Glutamatergic neuron (in vitro differentiated cells): ENCODE results near the gene SORT1. TPM values are rescaled to one million over a fixed set of nuclear protein-coding genes. Genes with fewer than 3 reads are reported as not detected.

Source experiments
- DNase-seq: peaks from one replicate; pipeline ENCODE4 v3.0.0; 2022
- H3K27ac Mint-ChIP-seq: one replicate; pipeline ENCODE4 v1.8.0; 2020; ENCODE audit warnings: mild to moderate bottlenecking, mixed read lengths, inconsistent platforms; ENCODE audit not compliant: unreplicated experiment
- H3K27me3 Mint-ChIP-seq: one replicate; pipeline ENCODE4 v1.8.0; 2020; ENCODE audit warnings: mild to moderate bottlenecking, moderate library complexity, mixed read lengths, inconsistent platforms; ENCODE audit not compliant: unreplicated experiment
- H3K36me3 Mint-ChIP-seq: one replicate; pipeline ENCODE4 v1.8.0; 2020; ENCODE audit warnings: mild to moderate bottlenecking, mixed read lengths, inconsistent platforms; ENCODE audit not compliant: unreplicated experiment
- H3K4me1 Mint-ChIP-seq: one replicate; pipeline ENCODE4 v1.8.0; 2020; ENCODE audit warnings: mild to moderate bottlenecking, low read depth, mixed read lengths, inconsistent platforms; ENCODE audit not compliant: unreplicated experiment
- H3K4me3 Mint-ChIP-seq: one replicate; pipeline ENCODE4 v1.8.0; 2020; ENCODE audit warnings: mild to moderate bottlenecking, mixed read lengths, inconsistent platforms; ENCODE audit not compliant: unreplicated experiment
- H3K9me3 Mint-ChIP-seq: one replicate; pipeline ENCODE4 v1.8.0; 2020; ENCODE audit warnings: mild to moderate bottlenecking, moderate library complexity, mixed read lengths, inconsistent platforms; ENCODE audit not compliant: unreplicated experiment
- CTCF ChIP-seq: fragments of 200-600 bp; sonication (generic); IDR thresholded peaks from one replicate; pipeline ENCODE4 v1.5.0; 2021; ENCODE audit not compliant: partially characterized antibody, unreplicated experiment
- total RNA-seq: library from RNA; stranded (reverse); fragmentation: NEBNext Ultra II Directional; extraction: Animal tissue kit (Norgen Biotek cat#: 25700); gene quantifications from one replicate; pipeline ENCODE4 v1.2.1, GENCODE V29; 2021; ENCODE audit not compliant: unreplicated experiment

Gene SORT1
- total RNA-seq, 1 donor from 2014 or later: 53.2 TPM

- Mint-ChIP-seq H3K4me1 (peaks cover 21% of the 10 kb centered on the region), H3K36me3 (no peaks in the 10 kb centered on the region), H3K27ac (peak overlapping the region; percentile 72), H3K4me3 (peak overlapping the region; percentile 58), H3K9me3 (peaks cover 3% of the 10 kb centered on the region), H3K27me3 (peaks cover 7% of the 10 kb centered on the region)
- TF ChIP-seq CTCF: no peak
- no peak for DNase-seq
These were observed 121.9 kb downstream of the SORT1 start for GRCh38 chr1:109275706-109276345.

GRCh38 chr1:109274533-109275476, 122.9 kb downstream of the SORT1 start:
- DNase-seq: no peak
- Mint-ChIP-seq H3K27ac (peak overlapping the region; percentile 75), H3K36me3 (no peaks in the 10 kb centered on the region), H3K9me3 (peaks cover 4% of the 10 kb centered on the region), H3K27me3 (peaks cover 8% of the 10 kb centered on the region), H3K4me1 (peaks cover 21% of the 10 kb centered on the region), H3K4me3 (peak overlapping the region; percentile 20)
- TF ChIP-seq CTCF: no peak

GRCh38 chr1:109273570-109274288, 124.0 kb downstream of the SORT1 start:
- Mint-ChIP-seq H3K4me3 (no peak overlapping the region), H3K27ac (peak overlapping the region; percentile 20)

GRCh38 chr1:109272831-109273547, 124.7 kb downstream of the SORT1 start:
- Mint-ChIP-seq H3K4me3 (no peak overlapping the region), H3K27ac (no peak overlapping the region), H3K4me1 (peaks cover 21% of the 10 kb centered on the region), H3K9me3 (peaks cover 4% of the 10 kb centered on the region), H3K36me3 (no peaks in the 10 kb centered on the region), H3K27me3 (peaks cover 8% of the 10 kb centered on the region)
- TF ChIP-seq CTCF: no peak
- DNase-seq: no peak

More at GRCh38 chr1:109273570-109274288, 124.0 kb downstream of the SORT1 start:
- no peak for DNase-seq
- H3K4me1 Mint-ChIP-seq: peaks cover 21% of the 10 kb centered on the region
- TF ChIP-seq CTCF: no peak
- peaks cover 4% of the 10 kb centered on the region for H3K9me3 Mint-ChIP-seq
- no peaks in the 10 kb centered on the region for H3K36me3 Mint-ChIP-seq
- H3K27me3 Mint-ChIP-seq: peaks cover 8% of the 10 kb centered on the region
